GM21737 (cell line): ENCODE measurements around the gene TMEM52B.
"Not testable (repeated sequence)": the region's sequence is repeated elsewhere in the genome, so short reads cannot be mapped to it uniquely, and the experiment has no call there.

Source experiments
- ATAC-seq: cut with Tn5 transposase; IDR thresholded peaks from one replicate; pipeline ENCODE4 v1.9.1; 2021; ENCODE audit warnings: mild to moderate bottlenecking, moderate library complexity; ENCODE audit not compliant: unreplicated experiment

The TMEM52B gene

DNA sequence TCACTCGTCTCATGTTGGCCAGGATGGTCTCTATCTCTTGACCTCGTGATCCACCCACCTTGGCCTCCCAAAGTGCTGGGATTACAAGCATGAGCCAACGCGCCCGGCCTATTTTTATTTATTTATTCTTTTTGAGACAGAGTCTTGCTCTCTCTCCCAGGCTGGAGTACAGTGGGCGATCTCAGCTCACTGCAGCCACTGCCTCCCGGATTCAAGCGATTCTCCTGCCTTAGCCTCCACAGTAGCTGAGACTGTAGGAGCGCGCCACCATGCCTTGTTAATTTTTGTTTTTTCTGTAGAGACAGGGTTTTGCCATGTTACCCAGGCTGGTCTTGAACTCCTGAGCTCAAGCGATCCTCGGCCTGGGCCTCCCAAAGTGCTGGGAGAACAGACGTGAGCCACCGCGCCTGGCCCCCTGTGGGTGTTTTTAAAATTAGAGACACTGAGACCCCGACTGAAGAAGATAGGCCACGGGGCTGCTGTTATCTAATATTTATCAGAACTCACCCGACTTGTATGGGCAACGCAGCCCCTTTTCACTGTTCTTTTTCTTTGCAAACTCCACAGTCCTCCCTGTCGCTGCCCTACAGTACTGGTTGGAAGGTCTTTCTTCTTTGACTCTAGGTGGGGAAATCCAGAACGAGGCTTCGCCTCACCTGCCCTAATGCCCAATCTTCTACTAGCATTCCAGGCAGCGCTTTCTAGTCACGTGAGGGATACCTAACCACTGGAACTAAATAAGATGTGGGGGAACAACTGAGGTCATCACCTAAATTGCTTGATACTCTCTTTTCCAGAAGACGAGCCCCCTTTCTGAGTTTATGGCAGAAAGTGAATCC lies 32.5 kb downstream of the TMEM52B start:
- ATAC-seq: no peak

DNA sequence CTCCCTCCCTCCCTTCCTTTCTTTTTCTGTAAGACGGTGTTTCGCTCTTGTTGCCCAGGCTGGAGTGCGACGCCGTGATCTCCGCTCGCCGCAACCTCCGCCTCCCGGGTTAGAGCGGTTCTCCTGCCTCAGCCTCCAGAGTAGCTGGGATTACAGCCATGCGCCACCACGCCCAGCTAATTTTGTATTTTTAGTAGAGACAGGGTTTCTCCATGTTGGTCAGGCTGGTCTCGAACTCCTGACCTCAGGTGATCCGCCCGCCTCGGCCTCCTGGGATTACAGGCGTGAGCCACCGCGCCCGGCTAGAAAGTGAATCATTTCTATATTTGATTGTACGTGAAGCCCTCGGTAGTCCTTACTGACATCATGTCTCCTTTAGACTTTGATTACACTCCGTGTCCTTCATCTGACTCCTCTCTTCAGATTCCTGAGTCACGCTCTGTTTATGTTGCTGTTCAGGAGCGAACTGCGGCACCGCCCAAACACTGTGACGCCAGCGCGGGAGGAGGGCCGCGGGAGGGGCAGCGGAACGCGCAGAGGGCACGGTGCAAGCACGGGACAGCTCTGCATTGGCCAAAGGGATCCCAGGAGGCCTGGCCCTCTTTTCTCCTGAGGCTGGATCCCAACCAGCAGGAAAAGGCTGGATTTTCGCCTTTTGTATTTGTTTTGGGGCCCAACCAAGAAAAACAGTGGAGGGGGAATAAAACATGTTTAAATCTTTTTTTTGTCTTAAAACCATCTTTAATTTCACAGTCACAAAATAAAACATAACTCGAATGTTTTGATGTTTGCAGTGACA lies 33.3 kb downstream of the TMEM52B start:
- ATAC-seq: peak; percentile 60

DNA sequence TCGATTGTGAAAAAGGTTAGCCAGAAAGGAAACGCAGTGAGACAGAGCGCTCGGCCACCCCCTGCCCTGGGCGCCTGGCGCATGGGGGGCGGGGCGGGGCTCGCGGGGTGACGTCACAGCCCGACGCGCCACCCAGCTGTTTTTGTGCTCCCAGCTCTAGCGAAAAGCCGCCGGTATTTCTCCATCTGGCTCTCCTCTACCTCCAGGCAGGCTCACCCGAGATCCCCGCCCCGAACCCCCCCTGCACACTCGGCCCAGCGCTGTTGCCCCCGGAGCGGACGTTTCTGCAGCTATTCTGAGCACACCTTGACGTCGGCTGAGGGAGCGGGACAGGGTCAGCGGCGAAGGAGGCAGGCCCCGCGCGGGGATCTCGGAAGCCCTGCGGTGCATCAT lies 33.9 kb downstream of the TMEM52B start, which contains the start of gene GABARAPL1:
TSS of gene GABARAPL1 (plus strand) at position 139 of the 393 bp plus-strand sequence. CDS start at position 392, 253 bp downstream.
- no peak for ATAC-seq

DNA sequence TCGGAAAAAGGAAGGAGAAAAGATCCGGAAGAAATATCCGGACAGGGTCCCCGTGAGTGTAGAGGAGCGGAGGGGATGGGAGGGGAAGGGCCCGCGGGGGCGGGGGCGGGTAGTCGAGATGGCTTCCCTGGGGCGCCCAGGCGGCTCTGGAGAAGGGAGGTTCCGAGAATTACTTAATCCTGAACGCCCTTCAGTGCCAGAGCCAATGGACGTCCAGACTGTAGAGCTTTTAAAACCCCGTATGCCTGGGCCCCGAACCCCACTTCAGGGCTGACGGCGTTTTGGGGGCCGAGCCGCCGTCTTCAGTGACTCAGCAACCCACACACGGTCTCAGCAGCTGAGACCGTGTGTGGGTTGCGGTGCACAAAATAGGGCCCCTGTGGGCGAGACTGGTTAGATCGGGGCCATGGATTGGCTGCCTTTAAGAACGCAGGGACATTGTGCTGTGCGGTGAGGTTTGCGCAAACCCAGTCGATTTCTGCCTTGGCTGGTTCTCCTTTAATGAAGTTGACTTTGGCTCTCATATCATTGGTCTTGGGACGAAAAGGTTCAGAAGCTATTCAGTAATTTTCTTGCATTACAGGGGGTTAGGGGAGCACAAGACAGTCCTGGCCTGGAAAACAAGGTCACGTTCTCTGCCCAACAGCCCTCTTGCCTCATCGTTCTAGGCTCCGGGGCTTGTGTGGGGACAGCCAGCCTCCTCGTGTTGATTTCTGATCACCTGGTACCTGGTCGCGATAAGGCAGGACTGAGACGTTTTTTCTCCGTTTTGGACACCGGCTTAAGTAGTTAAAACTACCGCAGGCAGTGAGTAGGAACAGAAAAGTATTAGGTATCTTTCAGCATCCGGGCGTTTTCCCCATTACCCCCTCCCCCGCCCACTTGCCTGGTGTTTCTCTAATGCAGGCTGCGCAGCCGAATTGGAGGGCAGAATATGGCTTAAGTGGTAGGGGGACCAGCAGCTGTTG lies 34.6 kb downstream of the TMEM52B start:
- no peak for ATAC-seq

DNA sequence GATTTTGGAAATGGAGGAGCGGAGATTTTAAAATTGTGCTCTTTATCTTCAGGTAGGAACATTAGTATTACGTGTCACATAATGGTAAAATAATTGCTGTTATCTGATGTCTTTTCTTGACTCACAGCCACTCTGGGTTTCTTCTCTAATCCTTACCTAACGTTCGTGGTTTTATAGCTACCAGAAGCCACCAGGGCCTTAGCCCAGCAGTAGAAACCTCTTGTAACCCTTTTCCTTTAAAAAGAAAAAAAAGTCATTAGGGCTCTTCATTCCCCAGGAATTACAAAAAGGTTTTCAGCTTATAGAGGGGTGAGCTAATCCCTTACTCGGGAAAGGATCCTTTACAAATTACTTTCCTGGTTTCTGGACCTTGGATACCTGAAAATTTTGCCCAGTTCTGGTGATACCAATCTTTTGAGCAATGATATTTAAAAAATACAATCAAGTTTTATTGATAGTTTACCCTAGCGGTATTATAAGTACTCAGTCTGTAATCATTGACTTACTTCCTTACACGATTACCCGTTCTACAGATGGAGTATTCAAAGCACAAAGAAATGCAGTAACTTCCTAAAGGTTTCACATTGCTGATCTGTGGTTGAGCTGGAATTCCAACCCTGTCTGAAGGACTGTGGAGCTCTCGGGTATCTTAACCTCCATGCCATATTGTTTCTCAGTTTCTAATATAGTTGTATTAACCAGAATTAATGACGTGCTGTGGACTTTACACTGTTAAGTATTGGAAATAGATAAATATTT lies 35.5 kb downstream of the TMEM52B start:
- ATAC-seq: no peak

DNA sequence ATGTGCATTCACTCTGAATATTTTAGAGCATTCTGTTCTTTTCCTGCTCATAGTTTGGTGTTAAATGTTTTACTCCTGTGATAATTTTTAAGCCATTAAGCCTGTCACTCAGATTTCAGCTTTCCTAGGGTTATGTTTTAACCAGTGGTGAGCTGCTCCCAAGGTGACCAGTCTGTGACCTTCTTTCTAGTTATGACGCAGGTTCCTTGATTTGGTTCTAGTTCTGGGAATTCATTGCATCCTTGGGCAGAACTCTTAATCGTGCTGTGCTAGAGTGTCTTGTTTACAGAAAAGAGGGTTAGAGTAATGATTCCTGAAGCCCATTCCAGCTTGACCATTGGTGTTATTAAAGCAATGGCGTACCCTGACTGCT lies 36.0 kb downstream of the TMEM52B start:
- ATAC-seq: no peak

DNA sequence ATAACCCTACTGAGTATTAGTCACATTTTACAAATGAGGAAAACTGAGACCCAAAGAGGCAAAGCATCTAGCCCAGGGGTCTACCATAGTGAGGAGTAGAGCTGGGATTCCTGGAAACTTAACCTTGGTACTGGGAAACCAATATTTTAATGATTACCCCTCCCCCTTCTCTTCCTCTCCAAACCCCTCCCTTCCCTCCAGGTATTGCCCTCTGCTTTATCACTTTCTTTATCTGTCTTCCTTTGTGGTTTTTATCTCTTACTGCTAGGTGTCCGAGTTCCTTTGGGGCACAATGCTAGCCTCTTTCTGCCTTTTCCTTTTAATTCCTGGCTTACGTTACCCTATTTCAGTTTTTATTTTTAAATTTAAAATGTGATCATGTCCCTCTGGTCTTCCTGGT lies 36.6 kb downstream of the TMEM52B start:
- ATAC-seq: no peak

DNA sequence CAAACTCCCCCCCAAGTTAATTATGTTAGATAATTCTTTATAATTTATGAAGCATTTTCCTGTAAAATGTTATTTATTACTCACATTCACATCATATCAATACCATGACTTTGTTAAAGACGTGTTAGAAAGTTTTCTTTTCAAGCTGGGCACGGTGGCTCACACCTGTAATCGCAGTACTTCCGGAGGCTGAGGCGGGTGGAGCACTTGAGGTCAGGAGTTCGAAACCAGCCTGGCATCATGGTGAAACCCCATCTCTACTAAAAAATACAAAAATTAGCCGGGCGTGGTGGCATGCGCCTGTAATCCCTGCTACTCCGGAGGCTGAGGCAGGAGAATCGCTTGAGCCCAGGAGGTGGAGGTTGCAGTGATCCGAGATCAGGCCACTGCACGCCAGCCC lies 37.1 kb downstream of the TMEM52B start:
- not testable (repeated sequence) for ATAC-seq

DNA sequence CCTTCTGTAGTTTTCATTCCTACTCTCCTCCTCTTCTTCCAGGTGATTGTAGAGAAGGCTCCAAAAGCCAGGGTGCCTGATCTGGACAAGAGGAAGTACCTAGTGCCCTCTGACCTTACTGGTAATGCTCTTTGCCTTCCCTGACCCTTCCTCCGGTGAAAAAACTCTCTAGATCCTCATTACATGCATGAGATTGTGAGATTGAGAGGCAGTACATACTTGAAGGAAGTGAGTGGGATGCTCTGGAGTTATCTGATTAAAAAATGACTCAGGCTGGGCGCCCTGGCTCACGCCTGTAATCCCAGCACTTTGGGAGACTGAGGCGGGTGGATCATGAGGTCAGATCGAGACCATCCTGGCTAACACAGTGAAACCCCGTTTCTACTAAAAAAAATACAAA lies 39.2 kb downstream of the TMEM52B start:
- no peak for ATAC-seq

DNA sequence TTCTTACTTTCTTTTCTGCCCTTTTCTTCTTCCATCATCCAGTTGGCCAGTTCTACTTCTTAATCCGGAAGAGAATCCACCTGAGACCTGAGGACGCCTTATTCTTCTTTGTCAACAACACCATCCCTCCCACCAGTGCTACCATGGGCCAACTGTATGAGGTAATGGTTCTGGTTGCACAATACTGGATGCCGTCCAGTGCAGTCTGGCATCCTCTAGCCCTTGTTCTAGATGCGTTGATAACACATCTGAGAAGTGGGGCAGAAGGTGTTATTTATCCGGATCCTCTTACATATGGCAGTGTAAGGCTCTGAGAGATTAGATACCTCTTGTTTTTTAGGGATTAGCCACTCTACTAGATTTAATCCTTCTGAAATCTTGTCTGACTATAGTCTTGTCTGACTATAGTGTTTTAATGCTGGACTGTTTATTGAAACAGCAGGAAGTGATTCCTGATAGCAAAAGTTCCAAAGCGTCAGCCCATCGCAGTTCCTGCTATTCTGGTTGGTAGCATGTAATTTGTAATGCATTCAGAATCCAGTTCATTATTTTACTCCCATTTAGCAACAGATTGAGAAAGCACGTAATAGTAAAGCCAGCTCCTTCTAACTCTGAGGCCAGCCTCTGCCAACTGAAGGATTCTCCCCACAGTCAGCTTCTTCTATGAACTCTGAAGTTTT lies 41.7 kb downstream of the TMEM52B start:
- ATAC-seq: no peak

DNA sequence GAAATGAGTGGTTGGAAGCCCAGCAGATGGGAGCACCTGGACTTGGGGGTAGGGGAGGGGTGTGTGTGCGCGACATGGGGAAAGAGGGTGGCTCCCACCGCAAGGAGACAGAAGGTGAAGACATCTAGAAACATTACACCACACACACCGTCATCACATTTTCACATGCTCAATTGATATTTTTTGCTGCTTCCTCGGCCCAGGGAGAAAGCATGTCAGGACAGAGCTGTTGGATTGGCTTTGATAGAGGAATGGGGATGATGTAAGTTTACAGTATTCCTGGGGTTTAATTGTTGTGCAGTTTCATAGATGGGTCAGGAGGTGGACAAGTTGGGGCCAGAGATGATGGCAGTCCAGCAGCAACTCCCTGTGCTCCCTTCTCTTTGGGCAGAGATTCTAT lies 43.0 kb downstream of the TMEM52B start:
- no peak for ATAC-seq

DNA sequence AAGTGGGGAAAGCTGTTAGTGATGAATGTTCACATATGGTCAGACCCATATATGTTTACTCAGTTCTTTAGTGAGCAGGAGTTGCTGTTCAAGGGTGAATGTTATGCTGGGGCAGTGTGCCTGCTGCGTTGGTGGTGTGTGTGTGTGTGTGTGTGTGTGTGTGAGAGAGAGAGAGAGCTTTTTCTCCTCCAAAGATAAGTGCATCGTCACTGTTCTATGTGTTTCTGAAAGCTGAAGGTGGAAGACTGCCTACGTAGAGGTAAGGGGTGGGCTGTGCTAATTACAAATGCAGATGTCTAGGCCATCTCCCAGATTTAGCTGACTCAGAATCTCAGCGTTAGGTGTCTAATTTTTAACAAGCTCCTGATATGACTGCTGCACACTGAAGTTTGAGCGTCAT lies 44.4 kb downstream of the TMEM52B start:
- ATAC-seq: no peak

DNA sequence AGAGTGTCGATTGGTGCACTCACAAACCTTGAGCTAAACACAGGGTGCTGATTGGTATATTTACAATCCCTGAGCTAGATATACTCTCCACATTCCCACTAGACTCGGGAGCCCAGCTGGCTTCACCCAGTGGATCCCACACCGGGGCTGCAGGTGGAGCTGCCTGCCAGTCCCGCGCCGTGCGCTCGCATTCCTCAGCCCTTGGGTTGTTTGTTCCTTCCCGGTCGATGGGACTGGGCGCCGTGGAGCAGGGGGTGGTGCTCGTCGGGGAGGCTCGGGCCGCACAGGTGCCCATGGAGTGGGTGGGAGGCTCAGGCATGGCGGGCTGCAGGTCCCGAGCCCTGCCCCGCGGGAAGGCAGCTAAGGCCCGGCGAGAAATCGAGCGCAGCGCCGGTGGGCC lies 46.6 kb downstream of the TMEM52B start:
- not testable (repeated sequence) for ATAC-seq

DNA sequence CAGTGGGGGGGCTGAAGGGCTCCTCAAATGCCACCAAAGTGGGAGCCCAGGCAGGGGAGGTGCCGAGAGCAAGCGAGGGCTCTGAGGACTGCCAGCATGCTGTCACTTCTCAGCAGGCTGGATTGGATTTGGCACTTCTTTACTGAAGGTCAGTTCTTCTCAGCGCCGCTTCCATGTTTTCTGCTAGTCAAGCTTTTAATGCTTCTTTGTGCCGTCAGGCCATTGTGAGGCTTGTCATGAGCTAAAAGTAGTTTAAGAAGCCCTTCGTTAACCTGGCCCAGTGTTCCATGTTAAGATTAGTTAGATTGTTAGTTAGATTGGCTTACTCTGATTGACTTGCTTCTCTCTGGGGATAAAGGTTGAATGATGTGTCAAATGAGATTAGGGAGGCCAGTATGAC lies 47.3 kb downstream of the TMEM52B start:
- ATAC-seq: no peak

DNA sequence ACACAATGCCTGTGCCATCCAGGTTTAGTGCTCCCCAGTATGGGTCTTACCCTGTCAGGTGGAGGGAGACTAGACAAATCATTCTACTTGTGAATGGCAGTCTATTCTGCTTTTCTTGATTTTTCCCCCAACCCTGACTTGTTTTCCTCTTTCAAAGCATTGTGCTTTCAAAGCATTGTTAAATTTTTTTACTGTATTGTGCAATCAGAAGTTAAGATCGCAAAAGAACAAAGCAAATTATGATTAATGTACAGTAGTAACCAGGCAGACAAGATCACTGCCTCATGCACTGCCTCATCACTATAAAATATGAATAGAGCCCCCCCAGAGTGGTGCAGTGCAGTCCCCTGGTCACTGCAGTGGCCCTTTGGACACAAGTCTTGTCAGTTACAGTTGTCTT lies 47.9 kb downstream of the TMEM52B start:
- no peak for ATAC-seq

DNA sequence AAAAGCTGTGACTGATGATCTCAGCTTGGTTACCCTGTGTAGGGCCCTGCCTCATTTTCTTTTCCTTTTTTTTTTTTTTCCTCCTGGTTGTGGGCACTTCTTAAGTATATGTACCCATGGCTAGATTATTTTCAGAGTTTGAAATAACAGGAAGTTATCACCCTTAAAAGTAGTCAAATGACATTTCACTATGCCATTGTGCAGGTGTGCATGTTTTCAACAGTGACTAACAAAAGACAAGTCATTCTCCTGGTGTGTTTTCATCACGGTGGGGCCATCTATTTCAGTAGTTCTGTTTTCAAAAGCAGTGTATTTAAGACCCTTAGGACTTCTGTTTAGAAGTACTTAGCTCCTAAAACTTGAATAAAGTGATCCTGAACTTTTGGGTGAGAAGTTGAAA lies 48.8 kb downstream of the TMEM52B start:
- no peak for ATAC-seq

DNA sequence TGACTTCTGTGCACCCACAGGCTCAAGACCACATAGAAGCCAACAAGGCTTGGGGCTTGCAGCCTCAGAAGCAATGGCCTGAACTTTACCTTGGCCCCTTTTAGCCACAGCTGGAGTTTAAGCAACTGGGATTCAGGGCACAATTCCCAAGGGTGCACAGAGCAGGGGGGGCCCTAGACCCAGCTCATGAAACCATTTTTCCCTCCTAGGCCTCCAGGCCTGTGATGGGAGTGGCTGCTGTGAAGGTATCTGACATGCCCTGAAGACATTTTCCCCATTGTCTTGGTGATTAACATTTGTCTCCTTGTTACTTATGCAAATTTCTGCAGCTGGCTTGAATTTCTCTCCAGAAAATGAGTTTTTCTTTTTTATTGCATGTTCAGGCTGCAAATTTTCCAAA lies 55.7 kb downstream of the TMEM52B start:
- no peak for ATAC-seq

DNA sequence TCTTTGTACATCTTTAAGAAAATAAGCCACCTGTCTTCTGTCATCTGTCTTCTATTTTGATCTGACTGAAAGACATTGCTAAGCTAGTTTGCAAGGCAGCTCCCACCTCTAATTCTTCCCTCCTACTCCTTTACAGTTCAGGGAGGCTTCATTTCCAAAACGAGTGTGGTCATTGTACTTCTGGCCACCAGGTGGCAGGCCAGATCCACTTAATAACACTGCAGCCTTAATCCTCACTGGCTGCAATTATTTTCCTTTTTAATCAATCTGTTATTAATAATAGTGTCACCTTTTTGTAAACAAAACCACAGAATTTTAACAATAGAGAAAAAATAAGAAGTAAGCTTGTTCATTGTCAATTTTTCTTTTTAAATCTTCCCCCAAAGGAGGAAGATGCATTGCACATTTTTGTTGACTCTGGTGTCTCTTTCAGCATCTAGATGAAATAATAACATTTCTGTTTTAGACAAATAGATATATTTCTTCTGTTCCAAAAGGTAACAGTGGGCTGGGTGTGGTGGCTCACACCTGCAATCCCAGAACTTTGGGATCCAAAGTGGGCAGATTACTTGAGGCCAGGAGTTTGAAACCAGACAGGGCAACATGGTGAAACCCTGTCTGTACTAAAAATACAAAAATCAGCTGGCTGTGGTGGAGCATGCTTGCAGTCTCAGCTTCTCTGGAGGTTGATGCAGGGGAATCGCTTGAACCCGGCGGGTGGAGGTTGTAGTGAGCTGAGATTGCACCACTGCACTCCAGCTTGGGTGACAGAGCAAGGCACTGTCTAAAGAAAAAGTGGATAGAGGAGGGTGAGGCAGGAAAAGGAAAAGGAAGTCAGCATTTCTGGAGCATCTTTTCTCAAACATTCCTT lies 57.2 kb downstream of the TMEM52B start:
- no peak for ATAC-seq

DNA sequence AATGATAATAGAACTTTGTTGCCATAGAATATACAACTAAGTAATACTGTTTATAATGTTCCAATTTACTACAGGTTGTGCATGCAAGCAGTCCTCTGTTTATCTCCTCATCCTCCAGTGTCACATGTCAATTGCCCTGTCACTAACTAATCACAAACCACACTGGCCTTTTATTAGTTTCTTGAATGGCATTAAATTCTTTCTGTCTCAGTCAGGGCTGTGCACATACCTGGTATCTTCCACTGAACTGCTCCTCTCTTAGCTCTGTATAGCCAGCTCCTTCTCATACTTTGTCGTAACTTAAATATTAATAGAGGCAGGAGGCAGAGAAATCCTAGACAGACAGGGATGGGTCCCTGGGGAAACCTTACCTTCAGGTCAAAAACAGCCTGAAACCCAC lies 57.9 kb downstream of the TMEM52B start:
- ATAC-seq: no peak
